ENCODE results near the gene ZNF225.
"Not testable (repeated sequence)": the region's sequence is repeated elsewhere in the genome, so short reads cannot be mapped to it uniquely, and the experiment has no call there.

The ZNF225 gene

GRCh38 chr19:44164327-44164672, 51.1 kb downstream of the ZNF225 start:
- DNase-seq = no peak

GRCh38 chr19:44164673-44165512, 51.7 kb downstream of the ZNF225 start, which contains the start of gene ZNF226:
Gene ZNF226, plus strand, starts transcription at chr19:44165100. Its CDS starts 4,981 bp downstream, at chr19:44170081.
- peak; percentile 93 for DNase-seq

GRCh38 chr19:44170660-44171059, 57.5 kb downstream of the ZNF225 start:
- DNase-seq = not testable (repeated sequence)

- DNase-seq = no peak
Observed at GRCh38 chr19:44176590-44176989, 63.4 kb downstream of the ZNF225 start.

- no peak for DNase-seq
Observed at GRCh38 chr19:44180968-44181367, 67.8 kb downstream of the ZNF225 start.

- no peak for DNase-seq
Observed at GRCh38 chr19:44182145-44182544, 68.9 kb downstream of the ZNF225 start.

Measured in NCI-H345 (cell line).